Stimulated activated CD8-positive, alpha-beta memory T cell treated with anti-CD3 and anti-CD28 coated beads, Interleukin-15, amount 100 ng/mL, for 24 hours (primary cell): ENCODE measurements around the gene CNTFR.

Experiments
- DNase-seq: peaks from one replicate; pipeline ENCODE4 v3.0.0-alpha.2; 2020; ENCODE audit warnings: low read depth

The CNTFR gene

DNA sequence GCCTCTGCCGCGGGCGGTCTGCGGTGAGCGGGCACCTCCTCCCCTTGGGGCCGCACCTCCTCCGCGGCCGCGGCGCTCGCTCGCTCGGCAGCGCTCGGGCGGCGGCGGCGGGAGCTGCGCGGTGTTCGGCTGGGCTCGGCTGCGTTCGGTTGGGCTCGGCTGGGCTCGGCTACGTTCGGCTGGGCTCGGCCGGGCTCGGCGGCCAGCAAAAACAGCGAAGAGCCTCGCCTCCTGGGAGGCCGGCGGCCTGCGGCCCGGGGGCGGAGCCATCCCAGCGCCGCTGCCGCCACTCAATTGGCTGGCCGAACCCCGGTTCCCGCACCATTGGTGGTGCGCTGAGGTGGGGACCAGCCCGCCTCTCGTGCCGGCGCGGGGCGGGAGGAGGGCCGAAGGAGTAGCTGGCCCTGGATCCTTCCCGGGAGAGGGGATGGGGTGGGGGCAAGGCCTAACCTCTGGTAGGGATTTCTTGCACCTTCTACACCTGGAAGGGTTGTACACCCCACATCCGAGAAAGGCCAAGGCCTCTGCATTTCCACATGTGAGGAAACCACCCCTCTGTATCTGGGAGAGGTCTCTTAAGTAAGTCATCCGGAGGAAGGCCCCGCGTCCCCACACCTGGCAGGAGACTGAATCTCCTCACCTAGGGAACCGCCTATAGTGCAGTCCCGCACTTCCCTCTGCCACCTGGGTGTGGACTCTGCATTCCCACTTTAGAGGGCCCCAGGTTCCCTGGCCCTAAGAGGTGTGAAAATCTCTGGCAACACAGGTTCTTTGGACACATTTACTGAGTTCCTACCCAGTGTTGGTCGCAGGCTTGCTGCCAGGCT is 66.3 kb downstream of the CNTFR start, which contains the start of gene ENHO:
Gene ENHO (minus strand): TSS at position 20 of the 827 bp plus-strand sequence. CDS start 1,295 bp downstream, outside the sequence.
- DNase-seq = peak; percentile 88

DNA sequence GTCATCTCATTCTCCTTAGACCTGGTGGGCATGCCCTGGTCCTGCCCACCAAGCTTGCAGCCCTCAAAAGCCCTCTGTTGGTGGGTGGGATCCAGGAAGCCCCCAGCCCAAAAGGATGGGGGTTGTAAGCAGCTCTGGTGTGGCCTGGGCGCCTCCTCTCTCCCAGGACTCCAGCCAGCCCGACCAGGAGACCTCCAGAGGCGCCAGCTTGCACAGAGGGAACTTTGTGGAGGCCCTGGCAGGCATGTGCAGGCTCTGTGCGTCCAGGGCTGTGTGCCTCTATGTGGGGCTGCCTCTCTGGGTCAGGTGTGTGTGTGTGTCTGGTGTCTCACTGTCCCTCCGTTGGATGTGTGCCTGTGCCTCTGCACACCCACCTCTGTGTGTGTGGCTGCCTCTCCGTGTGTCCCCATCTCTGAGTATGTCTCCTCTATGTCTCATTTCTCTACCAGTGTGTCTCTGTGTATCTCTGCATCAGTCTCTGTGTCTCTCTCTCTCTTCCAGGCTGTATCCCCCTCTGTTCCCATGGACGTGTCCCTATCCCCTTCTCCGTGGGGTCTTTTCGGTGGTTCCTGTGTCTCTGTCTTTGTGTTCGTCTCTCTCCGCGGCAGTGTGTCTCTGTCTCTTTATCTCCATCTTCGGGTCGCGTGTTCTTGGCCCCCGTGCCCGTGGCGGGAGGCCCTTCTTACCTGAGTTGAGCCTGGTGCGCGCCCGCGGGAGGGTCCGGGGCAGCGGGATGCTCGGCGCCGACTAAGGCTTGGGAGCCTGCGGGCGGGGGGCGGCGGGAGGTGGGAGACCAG is 67.2 kb downstream of the CNTFR start:
- DNase-seq = no peak

DNA sequence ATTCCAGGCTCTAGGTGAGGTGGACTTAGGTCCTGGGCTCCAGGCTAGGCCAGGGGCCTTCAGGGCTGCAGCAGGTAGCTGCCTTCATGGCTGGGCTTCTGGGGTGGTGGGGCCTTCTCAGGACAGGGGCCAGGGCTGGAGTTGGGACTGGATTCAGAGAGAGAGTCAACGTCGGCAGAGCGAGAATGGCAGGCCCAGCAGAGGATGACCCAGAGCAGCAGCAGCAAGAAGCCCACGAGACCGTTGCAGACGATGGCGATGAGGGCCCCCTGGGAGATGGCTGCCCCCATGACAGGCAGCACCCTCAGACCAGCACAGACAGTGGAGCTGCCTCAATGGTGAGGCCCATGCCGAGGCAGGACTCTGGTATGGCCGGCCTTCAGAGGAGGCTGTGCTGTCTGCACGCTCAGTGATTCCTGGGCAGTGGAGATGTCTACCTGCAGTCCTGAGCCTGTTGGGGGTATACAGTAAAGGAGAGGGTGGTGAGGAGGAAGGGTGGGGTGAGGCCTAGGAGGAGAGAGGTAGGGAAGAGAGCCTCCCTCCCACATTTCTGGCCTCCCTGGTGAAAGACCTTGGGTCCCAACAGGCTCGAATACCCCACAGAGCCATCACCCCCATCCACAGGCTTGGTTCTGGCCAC is 68.0 kb downstream of the CNTFR start:
- DNase-seq = no peak

- no peak for DNase-seq
Measured at GRCh38 chr9:34520505-34521385, 68.8 kb downstream of the CNTFR start.

- no peak for DNase-seq
Measured at GRCh38 chr9:34520096-34520495, 69.4 kb downstream of the CNTFR start.

- no peak for DNase-seq
Measured at GRCh38 chr9:34519321-34520020, 70.1 kb downstream of the CNTFR start.

DNA sequence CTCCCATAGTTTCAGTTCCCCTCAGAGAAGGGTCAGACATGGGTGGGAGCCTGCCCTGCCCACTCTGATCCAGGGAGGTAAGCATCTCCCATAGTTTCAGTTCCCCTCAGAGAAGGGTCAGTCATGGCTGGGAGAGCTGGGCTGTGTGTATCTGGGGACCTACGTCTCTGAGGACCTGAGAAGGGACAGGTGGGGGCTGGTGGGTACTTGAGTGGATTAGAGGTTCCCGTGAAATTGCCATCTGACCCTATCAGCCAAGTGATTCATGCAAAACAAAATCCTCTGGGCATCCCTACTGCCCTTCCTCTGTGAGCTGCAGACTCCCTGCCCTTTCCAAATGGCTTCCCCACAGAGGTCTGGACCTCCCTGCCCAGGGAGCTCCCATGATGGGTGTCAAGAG is 70.6 kb downstream of the CNTFR start:
- DNase-seq = no peak

- DNase-seq = no peak
Measured at GRCh38 chr9:34518110-34518616, 71.4 kb downstream of the CNTFR start.

- DNase-seq = no peak
Measured at GRCh38 chr9:34517185-34517584, 72.3 kb downstream of the CNTFR start.

DNA sequence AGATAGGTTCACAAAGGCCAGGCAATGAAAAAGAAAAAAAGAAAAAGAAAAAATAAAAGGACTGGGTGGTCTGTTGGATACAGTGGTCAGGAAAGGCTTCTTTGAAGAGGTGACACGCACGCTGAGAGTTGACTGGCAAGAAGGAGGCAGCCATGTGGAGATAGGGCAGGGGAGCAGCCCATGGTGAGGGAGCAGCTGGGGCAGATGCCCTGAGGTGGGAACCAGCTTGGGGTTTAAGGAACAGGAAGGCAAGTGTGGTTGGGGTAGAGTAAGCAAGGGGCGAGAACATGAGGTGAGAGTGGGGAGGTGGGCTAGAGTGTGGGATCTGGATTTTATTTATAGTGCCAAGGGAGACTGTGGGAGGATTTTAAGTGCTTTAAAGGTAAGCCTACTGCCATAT is 73.6 kb downstream of the CNTFR start:
- no peak for DNase-seq

DNA sequence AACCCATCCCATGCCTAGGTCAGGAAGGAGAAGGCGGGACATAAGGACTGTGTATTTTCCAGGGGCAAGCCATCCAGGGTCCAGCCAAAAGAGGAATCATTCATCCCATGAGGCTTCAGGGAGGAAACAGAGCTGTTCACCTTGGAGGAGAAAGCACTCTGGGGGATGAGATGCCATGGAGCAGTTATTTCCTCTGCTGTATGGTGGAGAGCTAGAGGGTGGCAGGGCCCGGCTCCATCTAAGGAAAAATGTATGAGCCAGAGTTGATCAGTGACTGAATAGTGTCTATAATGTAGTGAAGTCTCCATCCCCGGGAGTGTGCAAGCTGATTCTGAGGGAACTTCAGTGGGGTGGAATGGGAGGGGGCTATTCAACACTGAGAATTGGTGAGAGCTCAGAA is 74.7 kb downstream of the CNTFR start:
- no peak for DNase-seq

- DNase-seq = no peak
Measured at GRCh38 chr9:34514401-34514800, 75.1 kb downstream of the CNTFR start.

- no peak for DNase-seq
Measured at GRCh38 chr9:34513567-34514214, 75.8 kb downstream of the CNTFR start.

DNA sequence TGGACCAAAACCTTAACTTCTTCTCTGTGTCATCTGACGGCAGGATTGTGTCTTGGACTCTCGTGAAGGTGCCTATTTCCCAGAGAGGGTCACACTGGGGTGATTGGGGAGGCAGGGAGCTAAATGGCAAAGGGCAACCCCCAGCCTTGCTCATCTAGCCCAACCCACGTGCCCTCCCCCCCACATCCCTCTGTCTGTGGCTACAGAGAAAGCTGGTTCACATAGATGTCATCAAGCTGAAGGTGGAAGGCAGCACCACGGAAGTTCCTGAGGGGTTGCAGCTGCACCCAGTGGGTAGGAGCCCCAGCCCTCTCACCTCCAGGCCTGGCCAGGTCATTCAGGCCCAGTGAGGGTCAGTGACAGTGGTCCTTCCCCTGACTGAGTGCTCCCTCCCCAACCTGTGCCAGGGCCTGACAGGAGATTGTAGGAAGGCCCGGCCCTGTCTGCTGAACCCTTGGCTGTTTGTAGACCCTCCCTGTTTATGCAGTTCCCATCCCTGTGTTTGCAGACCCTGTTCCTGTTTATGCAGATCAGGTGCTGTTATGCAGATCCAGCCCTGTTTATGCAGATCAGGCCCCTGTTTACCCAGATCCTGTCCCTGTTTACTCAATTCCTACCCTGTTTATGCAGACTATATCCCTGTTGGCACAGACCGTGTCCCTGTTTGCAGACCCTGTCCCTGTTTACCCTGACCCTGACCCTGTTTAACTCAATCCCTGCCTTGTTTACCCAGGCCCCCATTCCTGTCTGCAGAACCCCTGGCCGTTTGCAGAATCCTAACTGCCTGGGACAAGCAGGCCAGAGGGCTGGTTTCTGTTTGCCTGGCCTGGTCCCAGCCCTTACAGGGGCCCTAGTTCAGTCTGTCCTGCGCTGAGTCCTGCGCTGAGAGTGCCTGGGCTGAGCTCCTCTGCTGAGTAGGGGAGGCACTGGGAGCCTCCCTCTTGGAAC is 77.1 kb downstream of the CNTFR start:
- no peak for DNase-seq

- no peak for DNase-seq
Measured at GRCh38 chr9:34510497-34511468, 78.7 kb downstream of the CNTFR start.

GRCh38 chr9:34508951-34509350 is 80.6 kb downstream of the CNTFR start:
- DNase-seq = no peak

DNA sequence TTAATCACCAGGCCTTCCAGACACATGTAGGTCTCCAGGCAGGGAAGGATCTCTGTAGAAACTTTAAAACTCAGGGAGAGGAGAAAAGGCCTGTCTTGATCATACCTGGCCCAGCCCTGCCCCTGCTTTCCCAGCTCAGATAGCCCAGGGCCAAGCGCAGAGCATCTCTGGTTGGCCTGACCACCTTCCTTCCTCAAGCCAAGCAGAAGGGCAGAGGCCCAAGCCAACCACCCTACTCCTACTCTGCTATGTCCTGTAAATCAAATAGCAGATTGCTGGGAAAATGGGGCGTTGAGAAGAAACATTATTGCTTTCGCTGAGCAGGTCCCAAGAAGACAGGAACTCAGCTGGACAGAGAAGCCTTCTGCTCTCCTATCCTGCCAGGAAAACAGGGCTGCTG is 81.1 kb downstream of the CNTFR start:
- no peak for DNase-seq

DNA sequence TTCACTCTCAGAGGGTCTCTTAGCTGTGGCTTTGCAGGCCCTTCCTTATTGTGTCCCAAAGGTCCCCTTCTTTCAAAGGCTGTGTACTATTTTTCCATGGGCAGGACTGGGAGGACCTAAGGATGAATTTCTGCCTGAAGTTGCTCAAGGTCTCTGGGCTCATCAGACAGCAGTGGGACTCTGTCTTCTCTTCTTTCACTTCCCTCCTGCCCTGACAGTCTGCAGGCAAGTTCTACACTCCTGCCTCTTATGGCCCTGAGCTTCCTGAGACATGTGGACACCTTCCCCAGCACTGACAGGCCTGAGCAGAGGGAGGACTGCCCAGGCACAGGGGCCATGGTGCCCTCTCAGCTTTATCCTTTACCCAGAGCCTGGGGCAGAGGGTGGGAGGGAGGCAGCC is 81.6 kb downstream of the CNTFR start:
- DNase-seq = no peak
